GM19395 (cell line): ENCODE data around the gene USP7.
"Not testable (repeated sequence)": the region's sequence is repeated elsewhere in the genome, so short reads cannot be mapped to it uniquely, and the experiment has no call there.

ENCODE experiments used
- ATAC-seq: cut with Tn5 transposase; IDR thresholded peaks from one replicate; pipeline ENCODE4 v1.9.1; 2021; ENCODE audit warnings: mild to moderate bottlenecking, moderate library complexity; ENCODE audit not compliant: unreplicated experiment

The USP7 gene

GRCh38 chr16:8975039-8975438 lies 11.3 kb upstream of the USP7 start:
- ATAC-seq: no peak

DNA sequence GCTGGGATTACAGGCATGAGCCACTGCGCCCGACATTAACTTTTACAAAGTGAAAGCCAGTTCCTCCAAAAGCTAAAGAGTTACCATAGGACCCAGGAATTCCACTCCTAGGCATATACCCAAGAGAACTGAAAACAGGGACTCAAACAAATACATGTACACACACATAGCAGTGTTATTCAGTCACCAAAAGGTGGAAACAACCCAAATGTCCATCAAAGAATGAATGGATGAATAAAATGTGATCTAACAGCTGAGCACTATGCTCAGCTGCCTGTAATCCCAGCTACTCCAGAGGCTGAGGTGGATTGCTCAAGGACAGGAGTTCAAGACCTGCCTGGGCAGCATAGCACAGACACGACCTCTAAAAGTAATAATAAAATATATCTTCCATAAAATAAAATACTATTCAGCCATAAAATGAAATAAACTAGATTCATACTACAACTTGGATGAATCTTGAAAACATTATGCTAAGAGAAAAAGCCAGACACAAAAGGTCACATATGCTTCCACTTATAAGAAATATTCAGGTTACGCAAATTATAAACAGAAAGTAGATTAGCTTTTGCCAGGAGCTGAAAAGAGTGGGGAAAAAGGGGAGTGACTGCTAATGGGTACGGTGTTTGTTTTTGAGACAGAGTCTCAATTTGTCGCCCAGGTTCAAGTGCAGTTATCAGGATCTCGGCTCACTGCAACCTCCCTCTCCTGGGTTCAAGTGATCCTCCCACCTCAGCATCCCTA lies 9.3 kb upstream of the USP7 start:
- no peak for ATAC-seq

DNA sequence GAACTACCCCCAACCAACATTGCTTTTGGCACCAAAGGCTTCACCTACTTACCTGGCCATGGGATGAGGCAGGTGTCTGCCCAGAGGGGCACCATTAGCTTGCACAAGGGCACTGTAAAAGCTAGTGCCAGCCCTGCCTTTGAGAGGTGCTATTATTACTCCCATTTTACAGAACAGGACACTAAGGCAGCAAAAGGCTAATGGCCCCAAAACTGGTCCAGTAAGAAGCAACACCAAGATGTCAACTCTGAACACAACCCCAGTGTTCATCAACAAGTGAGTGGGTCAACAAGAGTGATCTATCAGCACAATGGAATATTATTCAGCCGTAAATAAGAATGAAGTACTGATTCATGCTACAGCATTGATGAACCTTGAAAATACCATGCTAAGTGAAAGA lies 7.7 kb upstream of the USP7 start:
- no peak for ATAC-seq

GRCh38 chr16:8969202-8969897 lies 5.6 kb upstream of the USP7 start:
- ATAC-seq: not testable (repeated sequence)

DNA sequence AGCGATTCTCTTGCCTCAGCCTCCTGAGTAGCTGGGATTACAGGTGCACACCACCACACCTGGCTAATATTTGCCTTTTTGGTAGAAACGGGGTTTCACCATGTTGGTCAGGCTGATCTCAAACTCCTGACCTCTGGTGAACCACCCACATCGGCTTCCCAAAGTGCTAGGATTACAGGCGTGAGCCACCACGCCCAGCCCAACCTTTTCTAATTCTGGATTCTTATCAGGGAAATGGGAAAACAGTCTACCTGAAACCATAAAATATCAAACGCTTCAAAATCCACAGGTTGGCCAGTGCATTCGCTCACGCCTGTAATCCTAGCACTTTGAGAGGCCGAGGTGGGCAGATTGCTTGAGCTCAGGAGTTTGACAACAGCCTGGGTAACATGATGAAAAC lies 4.3 kb upstream of the USP7 start:
- ATAC-seq: not testable (repeated sequence)

DNA sequence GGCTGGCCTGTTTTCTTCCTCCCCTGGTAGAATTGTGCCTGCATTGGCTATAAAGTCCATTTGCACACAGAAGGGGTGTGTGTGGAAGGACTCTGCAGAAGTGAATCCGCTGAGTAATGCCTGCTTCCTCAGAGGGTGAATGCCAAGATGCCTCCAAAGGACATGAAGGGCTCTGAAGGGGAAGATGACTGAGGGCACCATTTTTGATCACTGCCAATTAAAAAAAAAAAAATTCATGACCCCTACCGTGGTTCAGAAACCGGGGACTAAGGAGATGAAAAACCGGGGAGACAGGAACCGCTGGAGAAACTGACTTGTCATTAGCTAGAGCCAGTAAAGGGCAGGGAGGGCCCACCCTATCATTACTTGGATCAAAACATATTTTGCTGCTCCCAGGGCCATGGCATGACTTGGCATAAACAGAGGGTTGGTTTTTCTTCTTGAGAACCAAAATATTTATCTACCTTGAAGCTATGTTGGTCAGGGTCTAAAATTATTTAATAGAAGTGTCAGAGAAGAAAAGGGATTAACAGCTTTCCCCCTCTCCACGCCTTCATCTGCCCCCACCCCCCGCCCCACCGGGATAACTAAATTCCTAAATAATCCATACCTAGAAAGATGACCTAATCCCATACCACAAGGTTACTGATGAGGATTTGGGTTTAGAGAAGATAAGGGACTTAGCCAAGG lies 3.6 kb upstream of the USP7 start:
- no peak for ATAC-seq

- ATAC-seq: no peak
Measured at GRCh38 chr16:8966817-8967131, 3.1 kb upstream of the USP7 start.

- ATAC-seq: peak; percentile 9
Measured at GRCh38 chr16:8964462-8964861, 756 bp upstream of the USP7 start.

DNA sequence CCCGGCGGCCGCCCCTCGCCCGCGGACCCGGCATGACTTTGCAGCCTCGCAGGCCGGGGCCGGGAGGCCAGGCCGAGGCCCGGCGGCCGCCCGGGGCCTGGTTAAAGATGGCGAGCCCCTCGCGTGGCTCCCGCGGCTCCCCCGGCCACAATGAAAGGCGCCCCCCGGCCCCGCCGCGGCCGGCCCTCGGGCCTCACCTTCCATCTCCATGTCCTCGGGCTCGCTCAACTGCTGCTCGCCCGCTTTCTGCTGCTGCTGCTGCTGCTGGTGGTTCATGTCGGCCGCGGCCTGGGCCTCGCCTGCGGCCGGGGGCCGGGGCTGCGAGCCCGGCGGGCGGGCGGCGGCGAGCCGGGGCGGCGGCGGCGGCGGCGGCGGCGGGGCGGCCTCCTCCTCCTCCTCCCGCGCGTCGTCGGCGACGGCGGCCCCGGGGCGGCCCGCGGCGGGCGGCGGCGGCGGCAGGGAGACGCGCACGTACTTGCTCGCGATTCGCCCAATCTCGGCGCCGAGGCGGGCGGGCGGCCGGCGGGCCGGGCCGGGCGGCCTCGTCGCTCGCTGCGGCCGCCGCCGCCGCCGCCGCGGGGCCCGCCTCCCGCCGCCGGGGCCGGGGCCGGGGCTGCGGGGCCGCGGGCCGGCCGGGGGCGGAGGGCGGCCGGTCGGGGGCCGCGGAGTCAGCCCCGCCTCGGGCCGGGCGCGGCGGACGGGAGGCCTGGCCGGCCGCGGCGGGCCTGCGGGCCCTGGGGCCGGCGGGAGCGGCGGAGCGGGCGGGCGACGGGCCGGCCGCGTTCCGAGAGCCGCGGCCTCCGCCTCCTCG lies 491 bp downstream of the USP7 start:
- ATAC-seq: no peak

DNA sequence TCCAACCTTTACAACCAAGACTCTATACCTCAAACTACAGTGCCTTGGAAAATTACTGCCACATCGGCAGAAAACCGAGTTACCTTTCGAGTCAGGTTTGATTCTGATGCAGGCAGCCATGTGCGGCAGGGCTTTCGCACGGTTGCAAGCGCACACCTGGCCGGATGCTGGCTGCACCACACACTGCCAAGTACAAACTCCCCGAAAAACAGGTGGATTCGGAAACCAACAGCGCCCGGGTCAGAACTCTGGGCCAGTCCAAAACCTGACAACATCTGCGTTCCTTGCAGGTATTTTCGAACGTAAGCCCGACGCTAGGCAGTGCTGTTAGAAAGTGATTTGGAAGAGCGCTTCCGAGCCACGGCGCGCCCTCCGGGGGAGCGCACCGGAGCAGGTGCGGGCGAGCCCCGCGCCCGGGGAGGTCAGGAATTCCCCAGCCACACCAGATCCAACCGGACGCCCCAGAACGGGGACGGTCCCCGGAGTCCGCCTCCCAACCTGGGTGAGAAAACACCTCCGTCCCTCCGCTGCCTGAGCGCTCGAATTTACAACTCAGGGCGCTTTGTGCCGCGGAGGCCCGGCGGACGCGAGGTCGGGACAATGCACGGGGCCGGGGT lies 1.2 kb downstream of the USP7 start:
- peak; percentile 41 for ATAC-seq

GRCh38 chr16:8961811-8962390 lies 1.8 kb downstream of the USP7 start:
- no peak for ATAC-seq

- no peak for ATAC-seq
Measured at GRCh38 chr16:8960788-8961109, 3.0 kb downstream of the USP7 start.

DNA sequence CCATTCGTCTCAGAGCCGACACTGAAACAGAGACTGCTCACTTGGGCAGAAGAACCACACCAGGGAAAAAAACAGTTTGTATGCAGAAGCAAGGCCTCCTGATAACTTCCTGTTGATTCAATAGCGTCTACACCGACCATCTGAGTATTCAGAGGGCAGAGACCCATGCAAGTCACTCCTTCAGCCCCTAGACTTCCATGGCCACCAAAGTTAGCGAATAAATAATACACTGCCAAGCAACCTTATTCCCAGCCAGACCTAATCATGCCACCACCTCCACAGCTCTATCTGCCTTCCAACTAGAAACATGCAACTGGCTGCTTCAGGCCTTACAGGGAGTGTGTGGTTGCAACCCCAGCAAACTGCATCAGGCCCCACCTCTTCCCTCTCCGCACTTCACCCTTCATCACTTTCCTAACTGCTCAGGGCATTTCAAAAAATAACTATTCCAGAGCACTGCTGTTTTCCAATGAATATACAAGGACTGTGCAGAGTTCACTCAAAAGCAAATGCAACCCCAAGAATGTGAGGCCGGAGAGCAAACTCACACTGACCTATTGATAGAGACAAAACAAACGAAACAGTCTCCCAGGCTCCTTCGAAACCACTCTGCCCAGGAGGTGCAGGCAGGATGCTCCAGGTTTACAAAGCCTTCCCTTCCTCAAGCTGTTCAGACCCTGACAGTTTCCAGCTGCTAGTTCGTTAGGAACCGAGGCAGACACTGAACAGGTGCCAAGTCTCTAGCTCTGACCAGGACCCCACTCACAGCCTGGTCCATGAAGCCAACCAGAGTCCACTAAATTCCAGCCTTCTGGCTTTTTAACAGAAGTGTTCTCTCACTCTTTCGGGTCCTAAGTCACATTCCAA lies 3.6 kb downstream of the USP7 start:
- ATAC-seq: no peak

DNA sequence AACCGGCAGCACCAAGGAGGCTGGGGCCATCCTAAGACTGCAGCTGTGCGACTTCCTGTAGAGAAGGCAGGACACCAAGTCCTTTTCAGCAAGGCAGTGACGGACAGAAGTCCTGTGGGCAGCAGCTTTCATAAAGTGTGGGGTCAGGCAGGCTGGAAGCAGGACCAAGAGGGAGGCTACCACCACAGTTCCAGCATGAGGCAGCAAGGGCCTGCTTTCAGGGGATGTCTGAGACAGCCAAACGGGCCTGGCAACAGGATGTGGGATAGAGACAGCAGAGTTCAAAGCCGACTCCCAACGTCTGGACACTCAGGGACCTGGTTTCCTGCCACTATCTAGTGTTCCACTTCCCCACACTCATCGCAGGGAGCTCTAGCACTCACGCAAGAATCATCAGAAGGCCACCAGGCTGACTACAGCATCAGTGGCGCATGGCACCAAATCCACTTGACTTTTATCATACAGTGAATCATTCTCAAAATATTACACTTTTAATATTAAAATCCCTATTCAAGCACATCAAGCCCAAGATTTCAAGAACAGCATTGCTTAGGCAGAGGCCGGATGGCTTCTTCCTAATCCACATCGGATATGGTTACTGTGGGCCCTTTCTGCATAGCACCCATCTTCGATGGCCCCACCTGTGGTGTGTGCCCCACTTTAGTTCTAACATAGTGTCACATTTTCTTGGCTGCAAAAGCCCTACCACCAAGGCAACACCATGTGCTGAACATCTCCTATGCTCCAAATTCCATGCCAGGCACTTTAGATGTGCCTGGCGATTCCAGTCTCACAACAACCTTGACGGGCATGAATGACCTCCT lies 5.2 kb downstream of the USP7 start:
- no peak for ATAC-seq

DNA sequence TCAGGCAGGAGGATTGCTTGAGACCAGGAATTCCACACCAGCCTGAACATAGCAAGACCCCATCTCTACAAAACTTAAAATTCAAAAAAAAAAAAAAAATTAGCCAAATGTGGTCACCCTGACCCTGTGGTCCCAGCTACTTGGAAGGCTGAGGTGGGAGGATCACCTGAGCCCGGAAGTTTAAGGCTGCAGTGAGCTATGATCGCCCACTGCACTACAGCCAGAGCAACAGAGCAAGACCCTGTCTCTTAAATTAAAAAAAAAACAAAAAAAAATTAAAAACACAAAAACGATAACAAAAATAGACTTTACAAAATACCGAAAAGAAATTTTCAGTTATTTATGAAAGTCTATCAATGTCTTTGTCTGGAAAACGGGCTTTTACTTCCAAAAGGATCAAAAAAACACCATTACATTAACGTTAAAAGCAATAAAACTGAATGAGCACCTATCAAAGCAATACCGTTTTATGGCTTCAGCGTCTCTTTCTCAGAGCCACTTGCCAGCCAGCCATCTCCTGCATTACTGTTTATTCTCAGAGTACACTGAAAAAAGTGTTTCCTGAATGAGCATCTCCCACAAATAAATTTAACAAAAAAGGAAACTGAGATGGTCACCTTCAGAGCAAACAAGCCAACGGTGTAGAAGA lies 6.1 kb downstream of the USP7 start:
- no peak for ATAC-seq

DNA sequence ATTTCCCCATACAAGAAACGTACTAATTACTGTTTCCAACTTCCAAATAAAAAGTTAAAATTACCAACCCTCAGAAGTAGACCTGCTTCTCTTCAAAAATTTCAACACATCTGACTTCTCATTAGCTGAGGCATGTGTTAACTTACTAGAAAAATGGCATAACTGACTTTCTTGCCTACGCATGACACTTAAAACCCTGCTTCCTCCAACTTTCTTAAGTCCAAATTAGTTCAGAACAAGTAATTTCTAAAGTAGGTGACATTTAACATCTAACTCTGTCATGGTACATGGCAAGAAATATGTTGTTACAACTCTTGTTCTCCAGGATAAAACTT lies 6.7 kb downstream of the USP7 start:
- ATAC-seq: no peak

GRCh38 chr16:8956265-8957062 lies 7.2 kb downstream of the USP7 start:
- ATAC-seq: no peak

- no peak for ATAC-seq
Measured at GRCh38 chr16:8955828-8956227, 7.9 kb downstream of the USP7 start.
